HCT116 (cell line): ENCODE data around the gene GLMP. TPM values are rescaled to one million over a fixed set of nuclear protein-coding genes. Genes with fewer than 3 reads are reported as not detected.

Source experiments
- ATAC-seq: fragments of 200-7000 bp; cut with Tn5 transposase; 2 replicates; pipeline ENCODE4 v1.9.1; 2020; ENCODE audit warnings: mild to moderate bottlenecking, moderate library complexity
- BruUV-seq: library from RNA; stranded (reverse); fragments of 400-500 nt; replicated peaks from 2 replicates; lab custom pipeline; 2021; lab: Mats Ljungman, UMichigan
- CTCF ChIA-PET: fragments of 300-600 bp; sonication (Branson Sonifier 250); formaldehyde crosslinking; loops from one replicate; lab custom pipeline; 2021; ENCODE audit warnings: antibody characterized with exemption; lab: Charles Lee
- POLR2A ChIA-PET: fragments of 300-600, 350-600 bp; sonication (Branson Sonifier 250); formaldehyde crosslinking; loops from one replicate; lab custom pipeline; 2021; ENCODE audit warnings: antibody characterized with exemption; lab: Charles Lee
- RAD21 ChIA-PET, 2 experiments: fragments of 300-600 bp; sonication (Branson Sonifier 250); formaldehyde crosslinking; loops; one replicate each; lab custom pipeline; 2023; ENCODE audit warnings: low total read pairs in 2 of 2; ENCODE audit not compliant: uncharacterized antibody in 2 of 2, unreplicated experiment in 2 of 2, low non-redundant PET in 1 of 2; lab: Charles Lee
- DNase-seq: peaks from one replicate; pipeline ENCODE4 v3.0.0-alpha.2; 2010; ENCODE audit warnings: low read depth, low spot score
- H2AFZ ChIP-seq: fragments of 200-600 bp; shearing (Covaris generic), sonication (generic); 2 replicates; pipeline ENCODE4 v1.6.1; 2017; ENCODE audit warnings: low read depth, mixed run types, mixed read lengths, antibody characterized with exemption, low read length; ENCODE audit not compliant: poor library complexity, severe bottlenecking
- H3K27ac ChIP-seq: 2 replicates; pipeline ENCODE4 v1.5.1; 2012; ENCODE audit warnings: low read depth, low read length
- H3K27me3 ChIP-seq: fragments of 200-600 bp; sonication (generic); 2 replicates; pipeline ENCODE4 v1.6.1; 2016; ENCODE audit warnings: mixed run types, low read length, mixed read lengths; ENCODE audit not compliant: insufficient read depth
- H3K36me3 ChIP-seq, 2 experiments: fragments of 200-500 bp in 1 of 2; fragments of 200-600 bp in 1 of 2; sonication (Bioruptor generic) in 1 of 2; sonication (generic) in 1 of 2; 2 replicates each; pipeline versions ENCODE4 v1.5.1 to v1.6.1; 2014 to 2016; ENCODE audit warnings: low read length in 2 of 2, inconsistent platforms in 1 of 2, mixed read lengths in 1 of 2, mixed run types in 1 of 2; ENCODE audit not compliant: insufficient read depth in 2 of 2, control insufficient read depth in 1 of 2
- H3K4me1 ChIP-seq, 2 experiments: fragments of 200-600 bp in 1 of 2; sonication (generic) in 1 of 2; 2 replicates each; pipeline versions ENCODE4 v1.5.1 to v1.6.1; 2012 to 2017; ENCODE audit warnings: low read length in 2 of 2, inconsistent platforms in 1 of 2, mild to moderate bottlenecking in 1 of 2, mixed read lengths in 1 of 2, mixed run types in 1 of 2, moderate library complexity in 1 of 2; ENCODE audit not compliant: insufficient read depth in 2 of 2, control insufficient read depth in 1 of 2
- H3K4me2 ChIP-seq: fragments of 200-600 bp; sonication (generic); 2 replicates; pipeline ENCODE4 v1.6.1; 2017; ENCODE audit warnings: mixed run types, low read length, mixed read lengths
- H3K4me3 ChIP-seq, 2 experiments: fragments of 200-600 bp in 1 of 2; sonication (generic) in 1 of 2; replicated peaks in 1 of 2; 2 replicates each; pipeline ENCODE4 v1.5.1; 2011 to 2016; ENCODE audit warnings: low read length in 2 of 2, control low read depth in 1 of 2, low read depth in 1 of 2, mild to moderate bottlenecking in 1 of 2, mixed read lengths in 1 of 2, mixed run types in 1 of 2
- H3K79me2 ChIP-seq: fragments of 200-600 bp; sonication (generic); 2 replicates; pipeline ENCODE4 v1.6.1; 2017; ENCODE audit warnings: mild to moderate bottlenecking, mixed run types, low read length, moderate library complexity, mixed read lengths; ENCODE audit not compliant: insufficient read depth
- H3K9ac ChIP-seq: fragments of 200-600 bp; sonication (generic); 2 replicates; pipeline ENCODE4 v1.6.1; 2016; ENCODE audit warnings: low read length, mixed read lengths
- H3K9me2 ChIP-seq: fragments of 200-600 bp; sonication (generic), shearing (Covaris generic); 2 replicates; pipeline ENCODE4 v1.6.1; 2017; ENCODE audit warnings: mixed run types, mild to moderate bottlenecking, moderate library complexity; ENCODE audit not compliant: insufficient read depth
- H3K9me3 ChIP-seq, 2 experiments: fragments of 200-500 bp in 1 of 2; fragments of 200-600 bp in 1 of 2; sonication (Bioruptor generic) in 1 of 2; sonication (generic) in 1 of 2; 2 replicates each; pipeline ENCODE4 v1.6.1; 2014 to 2017; ENCODE audit warnings: low read length in 2 of 2, mixed read lengths in 2 of 2, inconsistent platforms in 1 of 2, low read depth in 1 of 2, mild to moderate bottlenecking in 1 of 2, mixed run types in 1 of 2, moderate library complexity in 1 of 2; ENCODE audit not compliant: control insufficient read depth in 1 of 2, insufficient read depth in 1 of 2
- H4K20me1 ChIP-seq: fragments of 200-600 bp; sonication (generic), shearing (Covaris generic); 2 replicates; pipeline ENCODE4 v1.6.1; 2017; ENCODE audit warnings: mixed run types, mild to moderate bottlenecking, moderate library complexity; ENCODE audit not compliant: insufficient read depth
- ATF3 ChIP-seq: IDR thresholded peaks from 2 replicates; pipeline ENCODE4 v1.6.1; 2012
- CBX3 ChIP-seq: IDR thresholded peaks from 2 replicates; pipeline ENCODE4 v1.6.1; 2012; ENCODE audit warnings: low read depth
- CTCF ChIP-seq, 3 experiments: fragments of 200-600 bp in 1 of 3; sonication (generic) in 1 of 3; IDR thresholded peaks in 2 of 3; conservative IDR thresholded peaks in 1 of 3; 2 replicates each; pipeline ENCODE4 v1.5.1; 2012 to 2017; ENCODE audit warnings: low read depth in 2 of 3, low read length in 2 of 3, antibody characterized with exemption in 1 of 3, borderline replicate concordance in 1 of 3, control low read depth in 1 of 3, mild to moderate bottlenecking in 1 of 3, mixed read lengths in 1 of 3, mixed run types in 1 of 3, moderate library complexity in 1 of 3; ENCODE audit not compliant: insufficient read depth in 1 of 3
- EGR1 ChIP-seq: IDR thresholded peaks from 2 replicates; pipeline ENCODE4 v1.6.1; 2012; ENCODE audit warnings: low read depth
- EZH2 ChIP-seq: fragments of 200-600 bp; sonication (generic); IDR thresholded peaks from 2 replicates; pipeline ENCODE4 v1.6.1; 2017; ENCODE audit warnings: antibody characterized with exemption, mixed run types
- EZH2phosphoT487 ChIP-seq: fragments of 200-600 bp; IDR thresholded peaks from 2 replicates; pipeline ENCODE4 v1.6.1; 2018; ENCODE audit warnings: antibody characterized with exemption, borderline replicate concordance
- FOSL1 ChIP-seq: IDR thresholded peaks from 2 replicates; pipeline ENCODE4 v1.6.1; 2012; ENCODE audit warnings: low read depth
- JUND ChIP-seq: IDR thresholded peaks from 2 replicates; pipeline ENCODE4 v1.6.1; 2012
- MAX ChIP-seq: IDR thresholded peaks from 2 replicates; pipeline ENCODE4 v1.6.1; 2012
- POLR2AphosphoS5 ChIP-seq: IDR thresholded peaks from 2 replicates; pipeline ENCODE4 v1.6.1; 2011; ENCODE audit warnings: mild to moderate bottlenecking, low read depth, low read length, moderate library complexity
- SIN3A ChIP-seq: IDR thresholded peaks from 2 replicates; pipeline ENCODE4 v1.6.1; 2012; ENCODE audit warnings: low read depth
- SP1 ChIP-seq: IDR thresholded peaks from 2 replicates; pipeline ENCODE4 v1.6.1; 2012; ENCODE audit warnings: low read depth
- TCF7L2 ChIP-seq: IDR thresholded peaks from 2 replicates; pipeline ENCODE4 v1.7.0; 2011; ENCODE audit warnings: borderline replicate concordance, inconsistent platforms; ENCODE audit not compliant: insufficient read depth, insufficient read length; ENCODE audit errors: extremely low read depth
- ZBTB33 ChIP-seq: IDR thresholded peaks from 2 replicates; pipeline ENCODE4 v1.6.1; 2011; ENCODE audit warnings: mild to moderate bottlenecking, low read length, moderate library complexity; ENCODE audit not compliant: insufficient replicate concordance; ENCODE audit errors: extremely low read depth
- ZNF274 ChIP-seq: fragments of 200-500 bp; sonication (Bioruptor generic); IDR thresholded peaks from 2 replicates; pipeline ENCODE4 v1.6.1; 2014; ENCODE audit warnings: mild to moderate bottlenecking, low read depth, low read length, inconsistent platforms
- intact Hi-C: fragments of 100-400 bp; cut with micrococcal nuclease; formaldehyde crosslinking; loops from 2 replicates; pipeline ENCODE4 v1.10.0; 2022
- total RNA-seq: library from RNA; stranded (reverse); gene quantifications from one replicate; pipeline ENCODE4 v1.2.1, GENCODE V29; 2021; ENCODE audit not compliant: unreplicated experiment

Gene GLMP
- total RNA-seq, 1 experiment from 2014 or later: 27.8 TPM

GRCh38 chr1:156262461-156263287 lies 32.8 kb downstream of the GLMP start:
- Histone ChIP-seq H3K27me3 (no peaks in the 10 kb centered on the region), H3K27ac (0 out of 2 replicates have a peak overlapping the region, but pooled peaks have one; percentile 10), H3K36me3 (peaks cover 71 to 83% of the 10 kb centered on the region in 2 experiments), H3K4me1 (peaks cover 0 to 16% of the 10 kb centered on the region in 2 experiments; a peak in 2 of 4 replicates), H2AFZ (no peak overlapping the region), H3K9ac (no peak overlapping the region), H3K4me2 (peak overlapping the region; percentile 43; the same call in 1 of the 2 replicates), H3K9me2 (no peaks in the 10 kb centered on the region), H4K20me1 (no peaks in the 10 kb centered on the region; the same call in 1 of the 2 replicates), H3K4me3 (no peak overlapping the region), H3K9me3 (no peaks in the 10 kb centered on the region), H3K79me2 (peaks cover 11% of the 10 kb centered on the region; the same call in 1 of the 2 replicates)
- no TSS peak for BruUV-seq
- intact Hi-C loops: no loop called here
- ChIA-PET CTCF (no interaction called here), POLR2A (no interaction called here), RAD21 (no interaction called here)
- DNase-seq: no peak
- TF ChIP-seq TCF7L2: no peak
- TF ChIP-seq FOSL1: peak; percentile 84
- no peak for TF ChIP-seq SP1
- TF ChIP-seq JUND: 0 out of 2 replicates have a peak, but pooled peaks have one; percentile 16
- no peak for TF ChIP-seq EZH2phosphoT487
- TF ChIP-seq EZH2: no peak
- TF ChIP-seq POLR2AphosphoS5: no peak
- TF ChIP-seq MAX: no peak
- TF ChIP-seq CBX3: no peak
- no peak for TF ChIP-seq EGR1
- no peak for TF ChIP-seq ZBTB33
- no peak for TF ChIP-seq CTCF (IDR thresholded peaks at IDR 0.05 in 2 of 3, conservative IDR thresholded peaks at IDR 0.05 in 1 of 3; ENCODE audit: borderline replicate concordance in 1 of 3, insufficient read depth in 1 of 3, low read depth in 2 of 3, low read length in 2 of 3)
- TF ChIP-seq ZNF274: no peak
- peak; percentile 26; the same call in 1 of the 2 replicates for TF ChIP-seq SIN3A
- no peak for TF ChIP-seq ATF3
- peak; percentile 79 for ATAC-seq
